ENCODE measurements around the gene PMM2. TPM values are rescaled to one million over a fixed set of nuclear protein-coding genes. Genes with fewer than 3 reads are reported as not detected.
A peak's percentile ranks its signal among the peaks of the same experiment; 100 is the strongest.
"Not testable (repeated sequence)": the region's sequence is repeated elsewhere in the genome, so short reads cannot be mapped to it uniquely, and the experiment has no call there.

Gene PMM2
- total RNA-seq, 1 experiment from 2014 or later, result 53.8 TPM

DNA sequence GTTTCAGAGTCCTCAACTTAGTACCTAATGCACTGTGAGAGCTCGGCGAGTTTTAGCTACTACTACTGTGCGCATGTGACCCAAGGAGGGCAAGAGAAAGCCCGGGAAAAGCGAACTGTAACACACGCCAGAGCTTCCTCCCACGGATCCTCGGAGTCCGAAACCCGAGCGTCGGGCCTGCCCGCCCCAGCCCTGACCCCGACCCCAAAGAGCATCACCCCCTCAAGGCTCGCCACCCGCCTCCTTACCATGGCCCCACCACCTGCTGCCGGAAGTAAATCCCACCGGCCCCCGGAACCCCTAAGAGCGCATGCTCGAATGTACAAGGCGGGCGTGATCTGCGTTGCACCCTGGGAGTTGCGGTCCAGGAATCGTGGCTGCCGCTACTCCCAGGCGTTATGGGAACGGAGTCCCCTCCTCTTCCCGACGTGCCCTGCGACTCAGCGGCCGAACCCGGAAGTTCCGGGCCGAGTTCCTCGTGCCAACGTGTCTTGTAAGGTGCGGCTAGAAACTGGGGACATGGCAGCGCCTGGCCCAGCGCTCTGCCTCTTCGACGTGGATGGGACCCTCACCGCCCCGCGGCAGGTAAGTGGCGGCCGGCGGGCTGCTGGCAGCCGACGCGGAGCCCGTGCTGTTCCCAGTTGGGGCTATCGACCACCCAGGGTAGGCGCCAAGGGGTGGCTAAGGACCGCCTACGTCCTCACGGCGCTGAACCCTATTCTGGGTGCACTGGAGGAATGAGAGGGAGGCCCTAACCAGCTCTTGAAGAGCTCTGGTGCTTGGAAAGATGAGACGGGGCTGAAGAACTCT, at the start of gene PMM2, which contains the start of gene TMEM186 (continued):
- TF ChIP-seq JAZF1 (CRISPR knock-in tag; IDR thresholded peaks at IDR 0.05) (no peak), TCF7 (CRISPR knock-in tag; IDR thresholded peaks at IDR 0.05; ENCODE audit: low read depth) (peak; percentile 72; the same call in 1 of the 2 replicates), FOXP1 (CRISPR knock-in tag; IDR thresholded peaks at IDR 0.05; ENCODE audit: borderline replicate concordance) (peak; percentile 99), ELF4 (CRISPR knock-in tag; IDR thresholded peaks at IDR 0.05; ENCODE audit: low read depth) (peak; percentile 77; the same call in 1 of the 2 replicates), NFATC4 (CRISPR knock-in tag; IDR thresholded peaks at IDR 0.05) (no peak), IRF1 (CRISPR knock-in tag; IDR thresholded peaks at IDR 0.05) (peak; percentile 72; the same call in 1 of the 2 replicates), OVOL2 (CRISPR knock-in tag; IDR thresholded peaks at IDR 0.05; ENCODE audit: borderline replicate concordance) (no peak), ATF1 (CRISPR knock-in tag; IDR thresholded peaks at IDR 0.05) (peak; percentile 67; the same call in 1 of the 2 replicates), RORB (CRISPR knock-in tag; IDR thresholded peaks at IDR 0.05) (no peak), ESRRA (CRISPR knock-in tag; IDR thresholded peaks at IDR 0.05; ENCODE audit: borderline replicate concordance) (peak; percentile 70; the same call in 1 of the 2 replicates), ZNF423 (CRISPR knock-in tag; IDR thresholded peaks at IDR 0.05) (no peak), MXD4 (CRISPR knock-in tag; IDR thresholded peaks at IDR 0.05; ENCODE audit: borderline replicate concordance) (no peak)
- TF ChIP-seq, protein P1, sequence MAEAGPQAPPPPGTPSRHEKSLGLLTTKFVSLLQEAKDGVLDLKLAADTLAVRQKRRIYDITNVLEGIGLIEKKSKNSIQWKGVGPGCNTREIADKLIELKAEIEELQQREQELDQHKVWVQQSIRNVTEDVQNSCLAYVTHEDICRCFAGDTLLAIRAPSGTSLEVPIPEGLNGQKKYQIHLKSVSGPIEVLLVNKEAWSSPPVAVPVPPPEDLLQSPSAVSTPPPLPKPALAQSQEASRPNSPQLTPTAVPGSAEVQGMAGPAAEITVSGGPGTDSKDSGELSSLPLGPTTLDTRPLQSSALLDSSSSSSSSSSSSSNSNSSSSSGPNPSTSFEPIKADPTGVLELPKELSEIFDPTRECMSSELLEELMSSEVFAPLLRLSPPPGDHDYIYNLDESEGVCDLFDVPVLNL (CRISPR knock-in tag; IDR thresholded peaks at IDR 0.05; ENCODE audit: borderline replicate concordance, low read depth), result no peak
- TF ChIP-seq, protein P2, sequence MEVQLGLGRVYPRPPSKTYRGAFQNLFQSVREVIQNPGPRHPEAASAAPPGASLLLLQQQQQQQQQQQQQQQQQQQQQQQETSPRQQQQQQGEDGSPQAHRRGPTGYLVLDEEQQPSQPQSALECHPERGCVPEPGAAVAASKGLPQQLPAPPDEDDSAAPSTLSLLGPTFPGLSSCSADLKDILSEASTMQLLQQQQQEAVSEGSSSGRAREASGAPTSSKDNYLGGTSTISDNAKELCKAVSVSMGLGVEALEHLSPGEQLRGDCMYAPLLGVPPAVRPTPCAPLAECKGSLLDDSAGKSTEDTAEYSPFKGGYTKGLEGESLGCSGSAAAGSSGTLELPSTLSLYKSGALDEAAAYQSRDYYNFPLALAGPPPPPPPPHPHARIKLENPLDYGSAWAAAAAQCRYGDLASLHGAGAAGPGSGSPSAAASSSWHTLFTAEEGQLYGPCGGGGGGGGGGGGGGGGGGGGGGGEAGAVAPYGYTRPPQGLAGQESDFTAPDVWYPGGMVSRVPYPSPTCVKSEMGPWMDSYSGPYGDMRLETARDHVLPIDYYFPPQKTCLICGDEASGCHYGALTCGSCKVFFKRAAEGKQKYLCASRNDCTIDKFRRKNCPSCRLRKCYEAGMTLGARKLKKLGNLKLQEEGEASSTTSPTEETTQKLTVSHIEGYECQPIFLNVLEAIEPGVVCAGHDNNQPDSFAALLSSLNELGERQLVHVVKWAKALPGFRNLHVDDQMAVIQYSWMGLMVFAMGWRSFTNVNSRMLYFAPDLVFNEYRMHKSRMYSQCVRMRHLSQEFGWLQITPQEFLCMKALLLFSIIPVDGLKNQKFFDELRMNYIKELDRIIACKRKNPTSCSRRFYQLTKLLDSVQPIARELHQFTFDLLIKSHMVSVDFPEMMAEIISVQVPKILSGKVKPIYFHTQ (CRISPR knock-in tag; IDR thresholded peaks at IDR 0.05), result no peak
- TF ChIP-seq, protein P3, sequence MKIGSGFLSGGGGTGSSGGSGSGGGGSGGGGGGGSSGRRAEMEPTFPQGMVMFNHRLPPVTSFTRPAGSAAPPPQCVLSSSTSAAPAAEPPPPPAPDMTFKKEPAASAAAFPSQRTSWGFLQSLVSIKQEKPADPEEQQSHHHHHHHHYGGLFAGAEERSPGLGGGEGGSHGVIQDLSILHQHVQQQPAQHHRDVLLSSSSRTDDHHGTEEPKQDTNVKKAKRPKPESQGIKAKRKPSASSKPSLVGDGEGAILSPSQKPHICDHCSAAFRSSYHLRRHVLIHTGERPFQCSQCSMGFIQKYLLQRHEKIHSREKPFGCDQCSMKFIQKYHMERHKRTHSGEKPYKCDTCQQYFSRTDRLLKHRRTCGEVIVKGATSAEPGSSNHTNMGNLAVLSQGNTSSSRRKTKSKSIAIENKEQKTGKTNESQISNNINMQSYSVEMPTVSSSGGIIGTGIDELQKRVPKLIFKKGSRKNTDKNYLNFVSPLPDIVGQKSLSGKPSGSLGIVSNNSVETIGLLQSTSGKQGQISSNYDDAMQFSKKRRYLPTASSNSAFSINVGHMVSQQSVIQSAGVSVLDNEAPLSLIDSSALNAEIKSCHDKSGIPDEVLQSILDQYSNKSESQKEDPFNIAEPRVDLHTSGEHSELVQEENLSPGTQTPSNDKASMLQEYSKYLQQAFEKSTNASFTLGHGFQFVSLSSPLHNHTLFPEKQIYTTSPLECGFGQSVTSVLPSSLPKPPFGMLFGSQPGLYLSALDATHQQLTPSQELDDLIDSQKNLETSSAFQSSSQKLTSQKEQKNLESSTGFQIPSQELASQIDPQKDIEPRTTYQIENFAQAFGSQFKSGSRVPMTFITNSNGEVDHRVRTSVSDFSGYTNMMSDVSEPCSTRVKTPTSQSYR (CRISPR knock-in tag; IDR thresholded peaks at IDR 0.05), result peak; percentile 55; the same call in 1 of the 2 replicates

- H3K27me3 Mint-ChIP-seq (ENCODE audit: low read depth); H3K4me1 Mint-ChIP-seq; POLR2A ChIA-PET; H3K36me3 Mint-ChIP-seq; DNase-seq (ENCODE audit: low spot score); H3K4me3 Mint-ChIP-seq; H3K9me3 Mint-ChIP-seq; H3K27ac Mint-ChIP-seq; ATAC-seq: not testable (repeated sequence)
- CTCF ChIA-PET, result interaction anchor here (0.5 kb wide), 1 partner anchor 376 kb away, joined by 4 read pairs; no protein-coding TSS in a partner anchor
Measured at GRCh38 chr16:8748944-8749343, 48.7 kb upstream of the PMM2 start.
